Transverse colon (tissue), 4 donors: ENCODE results near the gene TDG. TPM values are rescaled to one million over a fixed set of nuclear protein-coding genes. Genes with fewer than 3 reads are reported as not detected.

Source experiments
- DNase-seq: peaks from one replicate; pipeline ENCODE4 v3.0.0-alpha.2; 2019
- H3K27ac ChIP-seq, 4 donors: fragments of 200-600 bp; sonication (generic); 2 replicates each; pipeline ENCODE4 v1.5.1; 2016 to 2018; ENCODE audit warnings: inconsistent platforms in 4 of 4
- H3K27me3 ChIP-seq: fragments of 200-600 bp; sonication (generic); 2 replicates; pipeline ENCODE4 v1.5.1; 2017; ENCODE audit warnings: inconsistent platforms
- H3K36me3 ChIP-seq, 4 donors: fragments of 200-600 bp; sonication (generic); 2 replicates each; pipeline ENCODE4 v1.5.1; 2017 to 2019; ENCODE audit warnings: inconsistent platforms in 4 of 4
- H3K4me1 ChIP-seq, 4 donors: fragments of 200-600 bp; sonication (generic); 2 replicates each; pipeline ENCODE4 v1.5.1; 2017 to 2020; ENCODE audit warnings: inconsistent platforms in 4 of 4
- H3K4me3 ChIP-seq, 4 donors: fragments of 200-600 bp; sonication (generic); 1 replicate in 1 of 4; 2 replicates in 3 of 4; pipeline versions ENCODE4 v1.5.1 to v1.6.1; 2017 to 2019; ENCODE audit warnings: inconsistent platforms in 4 of 4
- H3K9me3 ChIP-seq, 2 donors: fragments of 200-600 bp; sonication (generic); 2 replicates each; pipeline ENCODE4 v1.5.1; 2017 to 2019; ENCODE audit warnings: inconsistent platforms in 2 of 2
- EP300 ChIP-seq: sonication (generic); formaldehyde crosslinking; IDR thresholded peaks from one replicate; pipeline ENCODE4 v1.6.1; 2017; ENCODE audit warnings: antibody characterized with exemption, low read depth
- POLR2A ChIP-seq: fragments of 450-650 bp; IDR thresholded peaks from one replicate; pipeline ENCODE4 v1.6.1; 2016; ENCODE audit warnings: antibody characterized with exemption, mild to moderate bottlenecking, moderate library complexity
- POLR2AphosphoS5 ChIP-seq, 3 donors: sonication (generic); formaldehyde crosslinking; IDR thresholded peaks; one replicate each; pipeline ENCODE4 v1.6.1; 2016; ENCODE audit warnings: antibody characterized with exemption in 3 of 3
- WGBS, 2 donors: methylation state at CpG; one replicate each; pipeline ENCODE4 v1.1.5; 2018; ENCODE audit warnings: low coverage in 1 of 2; 5-methylcytosine and 5-hydroxymethylcytosine counted together
- in situ Hi-C, 4 donors: fragments of 200-750 bp; cut with MboI; loops; one replicate each; pipeline versions ENCODE4 v1.15.0 to v1.15.1; 2017; ENCODE audit warnings: low sequenced_read_pairs in 3 of 4, low pct_ligation_motif_present in 1 of 4, low pct_unique_long_range_greater_than_20kb in 1 of 4
- intact Hi-C: fragments of 100-400 bp; cut with DNase I; formaldehyde crosslinking; loops from one replicate; pipeline ENCODE4 v1.15.1; 2023; ENCODE audit warnings: low total_unique reads
- total RNA-seq, 4 donors: library from RNA; depleted of rRNA; stranded (reverse); fragments of >200 nt; gene quantifications; one replicate each; pipeline ENCODE4 v1.1.0, GENCODE V29; 2016
- TF ChIP-seq, protein P1 (sequence below), 5 experiments: fragments of 200-600 bp in 3 of 5; fragments of 450-650 bp in 2 of 5; sonication (generic) in 3 of 5; IDR thresholded peaks; 1 replicate in 2 of 5; 2 replicates in 3 of 5; pipeline ENCODE4 v1.5.1; 2016 to 2017; ENCODE audit warnings: antibody characterized with exemption in 5 of 5, inconsistent platforms in 3 of 5, mild to moderate bottlenecking in 2 of 5, moderate library complexity in 1 of 5

Gene TDG
- total RNA-seq, 4 donors from 2014 or later: 17.9 to 43.4 (median 26.1) TPM

DNA sequence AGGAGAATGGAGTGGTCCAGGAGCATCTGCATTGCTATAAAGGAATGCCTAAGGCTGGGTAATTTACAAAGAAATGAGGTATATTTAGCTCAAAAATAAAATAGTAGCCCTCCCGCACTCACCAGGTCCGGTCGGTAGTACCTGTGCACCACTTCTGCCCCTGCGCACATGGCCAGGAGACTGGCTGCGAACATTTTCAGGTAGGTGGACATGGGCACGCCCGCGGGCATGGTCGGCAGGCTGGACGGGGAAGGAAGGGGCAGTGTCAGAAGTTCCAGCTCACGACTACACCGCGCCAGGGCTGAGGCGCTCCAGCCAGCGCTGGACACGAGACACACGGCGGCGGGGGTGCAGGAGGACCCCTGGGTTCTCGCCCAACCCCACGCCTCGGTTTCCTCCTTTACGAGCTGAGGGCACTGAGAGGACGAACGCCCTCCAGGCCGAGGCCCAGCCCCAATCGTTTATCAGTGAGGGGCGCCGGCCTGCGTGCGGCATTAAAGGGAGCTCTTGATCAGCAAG is 9.1 kb upstream of the TDG start:
- no peak for DNase-seq

DNA sequence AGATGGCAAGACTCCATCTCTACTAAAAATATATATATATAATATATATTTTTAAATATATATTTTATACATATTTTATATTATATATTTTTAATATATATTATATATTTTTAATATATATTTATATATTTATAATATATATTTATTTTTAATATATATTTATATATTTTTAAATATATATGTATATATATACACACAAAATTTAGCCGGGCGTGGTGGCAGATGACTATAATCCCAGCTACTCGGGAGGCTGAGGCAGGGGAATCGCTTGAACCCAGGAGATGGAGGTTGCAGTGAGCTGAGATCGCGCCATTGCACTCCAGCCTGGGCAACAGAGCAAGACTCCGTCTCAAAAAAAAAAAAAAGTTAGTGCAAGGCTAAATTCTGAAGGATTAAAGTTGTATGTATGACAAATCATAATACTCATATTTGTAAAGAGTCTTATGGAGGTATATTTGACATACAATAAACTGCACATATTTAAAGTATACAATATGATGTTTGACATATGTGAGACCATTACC is 7.7 kb upstream of the TDG start:
- WGBS, 2 donors: 87 to 91% methylated on average over 5 to 7 of the region's 7 CpGs
- peak overlapping the region; percentile 91 to 96 (median 92) for H3K27ac ChIP-seq

More for the DNA sequence above, 9.1 kb upstream of the TDG start:
- peak overlapping the region; percentile 53 to 87 (median 64) for H3K4me3 ChIP-seq
- peak overlapping the region; percentile 91 to 96 (median 92) for H3K27ac ChIP-seq
- 0% methylated on average over 3 to 30 of the region's 31 CpGs for WGBS, 2 donors
- H3K27me3 ChIP-seq: no peaks in the 10 kb centered on the region
- in situ Hi-C loops: loop anchor here in 2 of 4 donors (25.0 kb wide), 2 partner anchors 331 to 1156 kb away; partner anchors contain the start of gene WASHC4 (in 1 of the 2)
- H3K36me3 ChIP-seq: peaks cover 0 to 20% (median 3%) of the 10 kb centered on the region in 4 donors
- peaks cover 5 to 27% (median 14%) of the 10 kb centered on the region in 4 donors for H3K4me1 ChIP-seq
- intact Hi-C loops: no loop called here
- H3K9me3 ChIP-seq: no peaks in the 10 kb centered on the region
- no peak for TF ChIP-seq POLR2A
- TF ChIP-seq, protein P1, sequence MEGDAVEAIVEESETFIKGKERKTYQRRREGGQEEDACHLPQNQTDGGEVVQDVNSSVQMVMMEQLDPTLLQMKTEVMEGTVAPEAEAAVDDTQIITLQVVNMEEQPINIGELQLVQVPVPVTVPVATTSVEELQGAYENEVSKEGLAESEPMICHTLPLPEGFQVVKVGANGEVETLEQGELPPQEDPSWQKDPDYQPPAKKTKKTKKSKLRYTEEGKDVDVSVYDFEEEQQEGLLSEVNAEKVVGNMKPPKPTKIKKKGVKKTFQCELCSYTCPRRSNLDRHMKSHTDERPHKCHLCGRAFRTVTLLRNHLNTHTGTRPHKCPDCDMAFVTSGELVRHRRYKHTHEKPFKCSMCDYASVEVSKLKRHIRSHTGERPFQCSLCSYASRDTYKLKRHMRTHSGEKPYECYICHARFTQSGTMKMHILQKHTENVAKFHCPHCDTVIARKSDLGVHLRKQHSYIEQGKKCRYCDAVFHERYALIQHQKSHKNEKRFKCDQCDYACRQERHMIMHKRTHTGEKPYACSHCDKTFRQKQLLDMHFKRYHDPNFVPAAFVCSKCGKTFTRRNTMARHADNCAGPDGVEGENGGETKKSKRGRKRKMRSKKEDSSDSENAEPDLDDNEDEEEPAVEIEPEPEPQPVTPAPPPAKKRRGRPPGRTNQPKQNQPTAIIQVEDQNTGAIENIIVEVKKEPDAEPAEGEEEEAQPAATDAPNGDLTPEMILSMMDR (IDR thresholded peaks at IDR 0.05): no peak
- TF ChIP-seq EP300: no peak
- no peak for TF ChIP-seq POLR2AphosphoS5 (IDR thresholded peaks at IDR 0.05)

DNA sequence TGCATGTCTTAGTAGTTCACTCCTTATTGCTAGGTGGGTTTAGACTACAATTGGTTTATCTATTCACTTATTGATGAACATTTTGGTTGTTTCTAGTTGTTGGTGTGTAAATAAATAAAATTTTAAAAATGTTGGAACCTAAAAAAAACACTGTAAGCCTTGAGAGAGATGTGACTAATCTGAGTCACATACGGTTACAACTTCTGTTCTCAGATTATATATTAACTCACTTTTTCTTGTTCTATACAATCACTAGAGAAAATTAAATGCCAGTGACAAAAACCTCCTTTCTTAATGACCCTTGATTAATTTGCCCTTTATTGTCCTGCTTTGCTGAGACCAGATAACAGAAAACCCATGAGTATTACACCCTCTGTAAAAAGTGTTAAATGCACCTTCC is 7.1 kb upstream of the TDG start:
- no peak overlapping the region for H3K27ac ChIP-seq
- H3K4me3 ChIP-seq: no peak overlapping the region
- H3K27me3 ChIP-seq: no peaks in the 10 kb centered on the region
- in situ Hi-C loops: loop anchor here in 2 of 4 donors (25.0 kb wide), 2 partner anchors 329 to 1154 kb away; partner anchors contain the start of gene WASHC4 (in 1 of the 2)
- WGBS, 2 donors: 11 to 46% methylated on average over 1 of the region's 1 CpG
- intact Hi-C loops: no loop called here
- H3K36me3 ChIP-seq: peaks cover 0 to 6% (median 0%) of the 10 kb centered on the region in 4 donors
- peaks cover 5 to 28% (median 14%) of the 10 kb centered on the region in 4 donors for H3K4me1 ChIP-seq
- no peak for DNase-seq
- TF ChIP-seq EP300: no peak
- TF ChIP-seq POLR2AphosphoS5 (IDR thresholded peaks at IDR 0.05): no peak
- TF ChIP-seq, protein P1 (IDR thresholded peaks at IDR 0.05): no peak
- no peak for TF ChIP-seq POLR2A
- H3K9me3 ChIP-seq: no peaks in the 10 kb centered on the region

More for the DNA sequence above, 7.7 kb upstream of the TDG start:
- no peak for DNase-seq
- Histone ChIP-seq H3K36me3 (peaks cover 0 to 13% (median 0%) of the 10 kb centered on the region in 4 donors), H3K4me3 (peak overlapping the region in 3 of 4 donors; percentile 53 to 87 (median 69)), H3K4me1 (peaks cover 5 to 27% (median 14%) of the 10 kb centered on the region in 4 donors), H3K9me3 (no peaks in the 10 kb centered on the region), H3K27me3 (no peaks in the 10 kb centered on the region)
- TF ChIP-seq POLR2A (no peak), EP300 (no peak), POLR2AphosphoS5 (IDR thresholded peaks at IDR 0.05) (no peak)
- TF ChIP-seq, protein P1 (IDR thresholded peaks at IDR 0.05): no peak
- in situ Hi-C loops (loop anchor here in 2 of 4 donors (25.0 kb wide), 2 partner anchors 329 to 1154 kb away; partner anchors contain the start of gene WASHC4 (in 1 of the 2)), intact Hi-C loops (no loop called here)

DNA sequence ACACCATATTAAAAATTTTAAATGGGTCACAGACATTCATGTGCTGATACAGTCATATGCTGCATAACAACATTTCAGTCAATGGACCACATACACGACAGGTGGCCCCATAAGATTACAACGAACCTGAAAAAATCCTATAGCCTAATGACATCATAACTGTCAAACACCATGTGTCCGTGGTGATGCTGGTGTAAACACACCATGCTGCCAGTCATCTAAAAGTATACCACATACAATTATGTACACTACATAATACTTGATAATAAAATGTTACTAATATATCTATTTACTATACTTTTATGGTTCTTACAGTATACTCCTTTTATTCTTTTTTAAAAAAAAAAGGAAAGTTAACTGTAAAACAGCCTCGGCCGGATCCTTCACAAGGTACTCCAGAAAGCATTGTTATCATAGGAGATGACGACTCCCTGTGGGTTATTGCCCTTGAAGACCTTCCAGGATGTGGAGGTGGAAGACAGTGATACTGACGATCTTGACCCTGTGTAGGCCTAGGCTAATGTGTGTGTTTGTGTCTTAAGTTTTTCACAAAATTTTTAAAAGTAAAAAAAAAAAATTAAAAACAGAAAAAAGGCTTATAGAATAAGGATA is 5.0 kb upstream of the TDG start:
- H3K4me1 ChIP-seq: peaks cover 12 to 31% (median 17%) of the 10 kb centered on the region in 4 donors
- TF ChIP-seq, protein P1 (IDR thresholded peaks at IDR 0.05): no peak
- TF ChIP-seq POLR2AphosphoS5 (IDR thresholded peaks at IDR 0.05) (no peak), EP300 (no peak), POLR2A (no peak)
- 35 to 38% methylated on average over 6 to 7 of the region's 7 CpGs for WGBS, 2 donors
- in situ Hi-C loops: loop anchor here in 2 of 4 donors (25.0 kb wide), 2 partner anchors 327 to 1152 kb away; partner anchors contain the start of gene WASHC4 (in 1 of the 2)
- no peak overlapping the region for H3K4me3 ChIP-seq
- H3K9me3 ChIP-seq: no peaks in the 10 kb centered on the region
- H3K27ac ChIP-seq: no peak overlapping the region
- no peaks in the 10 kb centered on the region for H3K36me3 ChIP-seq
- no peak for DNase-seq
- intact Hi-C loops: loop anchor here (10.0 kb wide), 1 partner anchor 144 kb away; no protein-coding TSS in a partner anchor
- H3K27me3 ChIP-seq: no peaks in the 10 kb centered on the region
